A549 (cell line): ENCODE measurements around the gene C16orf90. TPM values are rescaled to one million over a fixed set of nuclear protein-coding genes. Genes with fewer than 3 reads are reported as not detected.

Source experiments
- ATAC-seq, 2 experiments: fragments of 200-7000 bp in 1 of 2; fragments of >200 bp in 1 of 2; cut with Nextera tagmentation in 1 of 2; cut with Tn5 transposase in 1 of 2; 3 replicates each; pipeline versions ENCODE4 v1.8.0 to v1.9.1; 2018 to 2020; ENCODE audit warnings: mild to moderate bottlenecking in 1 of 2, moderate library complexity in 1 of 2
- CTCF ChIA-PET: fragments of 300-600 bp; sonication (Branson Sonifier 250); formaldehyde crosslinking; extraction: SDS; loops from one replicate; lab custom pipeline; 2021; ENCODE audit warnings: antibody characterized with exemption, inconsistent platforms; lab: Yijun Ruan, JAX
- POLR2A ChIA-PET: fragments of 350-600 bp; formaldehyde crosslinking; extraction: SDS; loops from one replicate; lab custom pipeline; 2021; ENCODE audit warnings: antibody characterized with exemption, inconsistent platforms; lab: Yijun Ruan, JAX
- DNase-seq, 2 experiments: peaks; one replicate each; pipeline versions ENCODE4 v3.0.0 to v3.0.0-alpha.2; 2011 to 2016; ENCODE audit warnings: low read depth in 1 of 2, low spot score in 1 of 2
- FAIRE-seq: peaks from 2 replicates; lab custom pipeline; 2011; peaks lifted over from hg19 to GRCh38; lab: Jason Lieb, UNC
- H3K27ac ChIP-seq, 2 experiments: fragments of >200 bp; sonication (Bioruptor Twin); formaldehyde crosslinking; 3 replicates each; pipeline ENCODE4 v1.5.1; 2016 to 2017
- H3K4me1 ChIP-seq: fragments of >200 bp; sonication (Bioruptor Twin); formaldehyde crosslinking; 3 replicates; pipeline ENCODE4 v1.6.1; 2016
- H3K4me2 ChIP-seq: fragments of >200 bp; sonication (Bioruptor Twin); formaldehyde crosslinking; 3 replicates; pipeline ENCODE4 v1.6.1; 2016
- H3K4me3 ChIP-seq: fragments of >200 bp; sonication (Bioruptor Twin); formaldehyde crosslinking; 3 replicates; pipeline ENCODE4 v1.5.1; 2016
- H3K9me3 ChIP-seq: fragments of >200 bp; sonication (Bioruptor Twin); formaldehyde crosslinking; 3 replicates; pipeline ENCODE4 v1.6.1; 2016
- BHLHE40 ChIP-seq: IDR thresholded peaks from 2 replicates; pipeline ENCODE4 v1.6.1; 2012; ENCODE audit warnings: low read depth, low read length, inconsistent platforms
- CEBPB ChIP-seq, 2 experiments: fragments of >200 bp in 1 of 2; sonication (Bioruptor Twin) in 1 of 2; formaldehyde crosslinking in 1 of 2; IDR thresholded peaks; 2 replicates each; pipeline ENCODE4 v1.6.1; 2012 to 2016
- CHD4 ChIP-seq: fragments of 200-600 bp; sonication (generic); IDR thresholded peaks from 2 replicates; pipeline ENCODE4 v1.6.1; 2016; ENCODE audit warnings: antibody characterized with exemption, mild to moderate bottlenecking, borderline replicate concordance
- CTCF ChIP-seq: fragments of >200 bp; sonication (Bioruptor Twin); formaldehyde crosslinking; IDR thresholded peaks from 3 replicates; pipeline ENCODE4 v1.5.1; 2016
- E2F6 ChIP-seq: IDR thresholded peaks from 2 replicates; pipeline ENCODE4 v1.6.1; 2012; ENCODE audit warnings: low read depth, borderline replicate concordance
- EHF ChIP-seq: fragments of 250-450 bp; sonication (Bioruptor Pico); IDR thresholded peaks from 2 replicates; pipeline ENCODE4 v1.5.0; 2020; ENCODE audit warnings: mild to moderate bottlenecking
- ELK1 ChIP-seq: fragments of 150-350 bp; IDR thresholded peaks from 2 replicates; pipeline ENCODE4 v1.6.1; 2014; ENCODE audit warnings: low read depth, mild to moderate bottlenecking, low read length
- FOSB ChIP-seq: fragments of 250-450 bp; sonication (Bioruptor Pico); IDR thresholded peaks from 2 replicates; pipeline ENCODE4 v1.5.0; 2020; ENCODE audit warnings: mild to moderate bottlenecking, moderate library complexity
- FOSL2 ChIP-seq, 2 experiments: fragments of 450-650 bp in 1 of 2; fragments of >200 bp in 1 of 2; sonication (Bioruptor Twin) in 1 of 2; formaldehyde crosslinking; IDR thresholded peaks; 2 replicates each; pipeline versions ENCODE4 v1.5.0 to v1.6.1; 2016 to 2020; ENCODE audit warnings: mild to moderate bottlenecking in 1 of 2, moderate library complexity in 1 of 2
- GATA3 ChIP-seq: IDR thresholded peaks from 2 replicates; pipeline ENCODE4 v1.6.1; 2012; ENCODE audit warnings: borderline replicate concordance
- HDAC2 ChIP-seq: fragments of 200-600 bp; sonication (generic); IDR thresholded peaks from 2 replicates; pipeline ENCODE4 v1.6.1; 2016
- MAX ChIP-seq: IDR thresholded peaks from 2 replicates; pipeline ENCODE4 v1.6.1; 2012
- MYC ChIP-seq: IDR thresholded peaks from 2 replicates; pipeline ENCODE4 v1.6.1; 2012; ENCODE audit warnings: mild to moderate bottlenecking, inconsistent platforms, low read length, improper control_type of control experiment, borderline replicate concordance
- NFE2L2 ChIP-seq: fragments of 150-350 bp; conservative IDR thresholded peaks from 2 replicates; pipeline ENCODE4 v1.6.1; 2014; ENCODE audit warnings: low read length
- NPAS2 ChIP-seq: fragments of 250-450 bp; sonication (Bioruptor Pico); IDR thresholded peaks from 2 replicates; pipeline ENCODE4 v1.8.0; 2022; ENCODE audit warnings: mild to moderate bottlenecking, moderate library complexity, borderline replicate concordance
- PBX3 ChIP-seq: IDR thresholded peaks from 2 replicates; pipeline ENCODE4 v1.6.1; 2012
- PHF8 ChIP-seq: fragments of 200-600 bp; sonication (generic); IDR thresholded peaks from 2 replicates; pipeline ENCODE4 v1.6.1; 2016; ENCODE audit warnings: low read depth, mild to moderate bottlenecking, antibody characterized with exemption, moderate library complexity, borderline replicate concordance
- POLR2AphosphoS2 ChIP-seq: conservative IDR thresholded peaks from 2 replicates; pipeline ENCODE4 v1.6.1; 2012; ENCODE audit warnings: low read length, improper control_type of control experiment, inconsistent platforms
- RAD21 ChIP-seq, 2 experiments: fragments of >200 bp in 1 of 2; sonication (Bioruptor Twin) in 1 of 2; formaldehyde crosslinking in 1 of 2; IDR thresholded peaks in 1 of 2; conservative IDR thresholded peaks in 1 of 2; 2 replicates in 1 of 2; 3 replicates in 1 of 2; pipeline ENCODE4 v1.6.1; 2012 to 2018; ENCODE audit warnings: inconsistent platforms in 1 of 2
- RNF2 ChIP-seq: fragments of 200-600 bp; sonication (generic); IDR thresholded peaks from 2 replicates; pipeline ENCODE4 v1.6.1; 2016; ENCODE audit warnings: low read depth, mild to moderate bottlenecking, antibody characterized with exemption, moderate library complexity, borderline replicate concordance
- TP53 ChIP-seq: fragments of 250-450 bp; sonication (Bioruptor Pico); IDR thresholded peaks from 2 replicates; pipeline ENCODE4 v1.5.0; 2021; ENCODE audit warnings: mild to moderate bottlenecking, moderate library complexity
- ZNF302 ChIP-seq: fragments of 250-450 bp; sonication (Bioruptor Pico); IDR thresholded peaks from 2 replicates; pipeline ENCODE4 v1.9.0; 2021; ENCODE audit warnings: inconsistent platforms, mild to moderate bottlenecking, moderate library complexity
- WGBS: methylation state at CpG from one replicate; pipeline ENCODE4 v1.1.6; 2017; ENCODE audit errors: missing lambda C conversion rate; 5-methylcytosine and 5-hydroxymethylcytosine counted together
- polyA plus RNA-seq, 4 experiments: library from polyadenylated mRNA; depleted of rRNA in 3 of 4; stranded (reverse); fragments of >200 nt; fragmentation: RNase III in 1 of 4; extraction: RNeasy Plus Mini Kit Qiagen cat#74134 plus additional on column Dnase treatment in 1 of 4; gene quantifications; 2 replicates in 3 of 4; 3 replicates in 1 of 4; pipeline ENCODE4 v1.2.3, GENCODE V29; 2011 to 2017

C16orf90 gene
- polyA plus RNA-seq, 2 of the 4 experiments (the other 2 are of a cell fraction) = not detected

GRCh38 chr16:3471518-3472176 lies 23.6 kb downstream of the C16orf90 start (continued):
- TF ChIP-seq CHD4 = no peak
- no peak for TF ChIP-seq FOSB (CRISPR knock-in tag)

GRCh38 chr16:3470723-3471122 lies 24.6 kb downstream of the C16orf90 start:
- POLR2A ChIA-PET = no interaction called here
- FAIRE-seq (no peak), ATAC-seq (no peak)
- CTCF ChIA-PET = interaction anchor here (1.4 kb wide), 1 partner anchor 11 kb away, joined by 3 read pairs; no protein-coding TSS in a partner anchor
- no peak overlapping the region for H3K4me2 ChIP-seq
- 98% methylated on average over 9 of the region's 9 CpGs for WGBS
- no peak for TF ChIP-seq PHF8
- no peak for TF ChIP-seq TP53 (CRISPR knock-in tag)
- no peak for TF ChIP-seq BHLHE40
- no peak for TF ChIP-seq ZNF302 (CRISPR knock-in tag)
- TF ChIP-seq ELK1 = no peak
- TF ChIP-seq, all 56 proteins: peak for 0
- H3K4me1 ChIP-seq = no peaks in the 10 kb centered on the region
- no peak overlapping the region for H3K4me3 ChIP-seq
- no peak overlapping the region for H3K27ac ChIP-seq
- DNase-seq = no peak
- no peaks in the 10 kb centered on the region for H3K9me3 ChIP-seq

GRCh38 chr16:3469736-3470135 lies 25.6 kb downstream of the C16orf90 start:
- ChIA-PET POLR2A (no interaction called here), CTCF (interaction anchor here (1.4 kb wide), 1 partner anchor 10 kb away, joined by 3 read pairs; no protein-coding TSS in a partner anchor)
- DNase-seq (no peak), ATAC-seq (no peak; a peak in 1 of 6 replicates), FAIRE-seq (no peak)
- WGBS = 93% methylated on average over 7 of the region's 7 CpGs
- no peak overlapping the region for H3K27ac ChIP-seq
- no peaks in the 10 kb centered on the region for H3K4me1 ChIP-seq
- H3K4me3 ChIP-seq = no peak overlapping the region
- no peak overlapping the region for H3K4me2 ChIP-seq
- no peak for TF ChIP-seq TP53 (CRISPR knock-in tag)
- no peak for TF ChIP-seq HDAC2
- TF ChIP-seq FOSB (CRISPR knock-in tag) = no peak
- no peak for TF ChIP-seq GATA3
- TF ChIP-seq CTCF = no peak
- TF ChIP-seq PBX3 = no peak
- no peak for TF ChIP-seq E2F6
- no peak for TF ChIP-seq MAX
- TF ChIP-seq RAD21 (conservative IDR thresholded peaks at IDR 0.05 in 1 of 2, IDR thresholded peaks at IDR 0.05 in 1 of 2) = no peak
- no peak for TF ChIP-seq FOSL2 (IDR thresholded peaks at IDR 0.05)
- no peak for TF ChIP-seq FOSL2 (CRISPR knock-in tag; IDR thresholded peaks at IDR 0.05)
- TF ChIP-seq NFE2L2 = no peak
- no peak for TF ChIP-seq EHF (CRISPR knock-in tag)
- no peak for TF ChIP-seq CEBPB (IDR thresholded peaks at IDR 0.05)
- TF ChIP-seq RNF2 = no peak
- TF ChIP-seq POLR2AphosphoS2 = no peak
- TF ChIP-seq MYC = no peak
- TF ChIP-seq NPAS2 (CRISPR knock-in tag) = no peak
- no peaks in the 10 kb centered on the region for H3K9me3 ChIP-seq
